ENCODE data around the gene RAB3IP. TPM values are rescaled to one million over a fixed set of nuclear protein-coding genes. Genes with fewer than 3 reads are reported as not detected.

The RAB3IP gene
- total and polyA plus RNA-seq, 2 of the 4 experiments (the other 2 are of a cell fraction) = 1.5 to 2.7 TPM

DNA sequence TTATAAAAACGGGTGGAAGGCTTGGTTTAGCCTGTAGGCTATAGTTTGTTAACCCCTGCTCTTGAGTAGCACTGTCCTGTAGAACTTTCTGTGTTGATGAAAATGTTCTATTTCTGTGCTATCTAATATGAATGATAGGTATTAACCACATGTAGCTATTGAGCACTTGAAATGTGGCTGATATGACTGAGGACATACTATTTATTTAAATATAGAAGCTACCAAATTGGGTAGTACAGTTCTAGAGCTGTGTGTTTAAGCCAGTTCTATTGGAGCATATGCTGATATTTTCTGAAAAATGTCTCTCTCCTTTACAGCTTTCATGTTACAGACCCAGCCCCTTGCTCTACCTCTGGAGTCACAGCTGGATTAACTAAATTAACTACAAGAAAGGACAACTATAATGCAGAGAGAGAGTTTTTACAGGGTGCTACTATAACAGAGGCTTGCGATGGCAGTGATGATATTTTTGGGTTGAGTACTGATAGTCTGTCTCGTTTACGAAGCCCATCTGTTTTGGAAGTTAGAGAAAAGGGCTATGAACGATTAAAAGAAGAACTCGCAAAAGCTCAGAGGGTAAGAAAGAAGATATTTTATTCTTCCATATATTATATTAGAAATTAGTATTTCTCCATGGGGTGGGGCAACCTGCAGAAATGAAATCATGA lies 17.6 kb downstream of the RAB3IP start:
- ChIA-PET CTCF (interaction anchor here (0.6 kb wide), 1 partner anchor 23 kb away, joined by 3 read pairs; no protein-coding TSS in a partner anchor), POLR2A (ENCODE audit: unreplicated experiment) (no interaction called here)
- Histone ChIP-seq H2BK120ac (ENCODE audit: low read depth, low read length) (no peak overlapping the region), H3K56ac (ENCODE audit: extremely low read depth, insufficient read depth, low read length) (no peak overlapping the region), H2AK5ac (ENCODE audit: low read depth, low read length) (no peak overlapping the region), H3K4me1 (ENCODE audit: control insufficient read depth, insufficient read depth, low read length) (no peaks in the 10 kb centered on the region), H3K9me1 (ENCODE audit: insufficient read depth, low read length) (no peaks in the 10 kb centered on the region), H4K8ac (ENCODE audit: low read depth in 2 of 2, low read length in 2 of 2) (no peak overlapping the region), H2BK5ac (ENCODE audit: low read depth, low read length, poor library complexity, severe bottlenecking) (no peak overlapping the region), H3K4ac (ENCODE audit: low read depth, low read length) (no peak overlapping the region), H3K14ac (replicated peaks; ENCODE audit: low read depth, low read length) (no peak overlapping the region), H4K20me1 (ENCODE audit: insufficient read depth, low read length) (no peaks in the 10 kb centered on the region), H3K23ac (ENCODE audit: low read depth, low read length) (no peak overlapping the region), H2BK20ac (ENCODE audit: low read depth, low read length) (no peak overlapping the region), H4K91ac (ENCODE audit: insufficient read depth, low read depth, low read length) (no peak overlapping the region), H3K27me3 (ENCODE audit: control insufficient read depth, insufficient read depth, low read length) (no peaks in the 10 kb centered on the region), H3K9ac (ENCODE audit: low read depth, low read length) (no peak overlapping the region), H3K27ac (ENCODE audit: insufficient read depth, low read length) (no peak overlapping the region), H2BK15ac (ENCODE audit: low read depth, low read length) (no peak overlapping the region), H3K36me3 (ENCODE audit: control insufficient read depth, insufficient read depth, low read length) (no peaks in the 10 kb centered on the region), H4K5ac (ENCODE audit: low read depth, low read length) (no peak overlapping the region), H3K4me2 (ENCODE audit: low read depth, low read length) (no peak overlapping the region), H2AK9ac (replicated peaks; ENCODE audit: low read depth, low read length, poor library complexity) (no peak overlapping the region), H3K79me1 (ENCODE audit: low read depth in 1 of 2, low read length in 2 of 2) (no peaks in the 10 kb centered on the region), H3K4me3 (ENCODE audit: insufficient read depth, low read depth, low read length) (no peak overlapping the region), H3K9me3 (ENCODE audit: control insufficient read depth, insufficient read depth, low read length) (no peaks in the 10 kb centered on the region), H3K18ac (ENCODE audit: low read depth, low read length) (no peak overlapping the region), H2AFZ (replicated peaks; ENCODE audit: low read length, poor library complexity) (no peak overlapping the region)
- intact Hi-C loops (cut with micrococcal nuclease) (no loop called here), in situ Hi-C loops (cut with MboI; ENCODE audit: low sequenced_read_pairs) (no loop called here), dilution Hi-C loops (cut with HindIII; ENCODE audit: low sequenced_read_pairs, unreplicated experiment) (no loop called here)
- ATAC-seq (ENCODE audit: low read depth) (no peak), DNase-seq (no peak)
- BruUV-seq (replicated peaks) = no TSS peak
- TF ChIP-seq MAFK (IDR thresholded peaks at IDR 0.05; ENCODE audit: low read depth, low read length) (no peak), RFX5 (IDR thresholded peaks at IDR 0.05; ENCODE audit: low read depth, low read length) (no peak), POLR2A (IDR thresholded peaks at IDR 0.05; ENCODE audit: low read depth, low read length) (no peak), MAZ (IDR thresholded peaks at IDR 0.05; ENCODE audit: borderline replicate concordance, low read depth, low read length) (no peak), FOS (IDR thresholded peaks at IDR 0.05; ENCODE audit: low read depth, low read length) (no peak), BHLHE40 (IDR thresholded peaks at IDR 0.05; ENCODE audit: low read depth, low read length) (no peak), SMC3 (IDR thresholded peaks at IDR 0.05; ENCODE audit: low read depth, low read length) (no peak), NFE2L2 (IDR thresholded peaks at IDR 0.05; ENCODE audit: low read depth, low read length) (no peak), CEBPB (IDR thresholded peaks at IDR 0.05; ENCODE audit: low read depth, low read length) (no peak), MXI1 (IDR thresholded peaks at IDR 0.05; ENCODE audit: borderline replicate concordance, low read depth, low read length) (no peak), RCOR1 (IDR thresholded peaks at IDR 0.05; ENCODE audit: insufficient replicate concordance, low read length) (no peak), CHD1 (IDR thresholded peaks at IDR 0.05; ENCODE audit: low read depth, low read length) (no peak), RAD21 (IDR thresholded peaks at IDR 0.05; ENCODE audit: low read length) (no peak)
- TF ChIP-seq, protein P1, sequence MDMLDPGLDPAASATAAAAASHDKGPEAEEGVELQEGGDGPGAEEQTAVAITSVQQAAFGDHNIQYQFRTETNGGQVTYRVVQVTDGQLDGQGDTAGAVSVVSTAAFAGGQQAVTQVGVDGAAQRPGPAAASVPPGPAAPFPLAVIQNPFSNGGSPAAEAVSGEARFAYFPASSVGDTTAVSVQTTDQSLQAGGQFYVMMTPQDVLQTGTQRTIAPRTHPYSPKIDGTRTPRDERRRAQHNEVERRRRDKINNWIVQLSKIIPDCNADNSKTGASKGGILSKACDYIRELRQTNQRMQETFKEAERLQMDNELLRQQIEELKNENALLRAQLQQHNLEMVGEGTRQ (IDR thresholded peaks at IDR 0.05; ENCODE audit: low read depth, low read length) = no peak
- TF ChIP-seq, protein P2, sequence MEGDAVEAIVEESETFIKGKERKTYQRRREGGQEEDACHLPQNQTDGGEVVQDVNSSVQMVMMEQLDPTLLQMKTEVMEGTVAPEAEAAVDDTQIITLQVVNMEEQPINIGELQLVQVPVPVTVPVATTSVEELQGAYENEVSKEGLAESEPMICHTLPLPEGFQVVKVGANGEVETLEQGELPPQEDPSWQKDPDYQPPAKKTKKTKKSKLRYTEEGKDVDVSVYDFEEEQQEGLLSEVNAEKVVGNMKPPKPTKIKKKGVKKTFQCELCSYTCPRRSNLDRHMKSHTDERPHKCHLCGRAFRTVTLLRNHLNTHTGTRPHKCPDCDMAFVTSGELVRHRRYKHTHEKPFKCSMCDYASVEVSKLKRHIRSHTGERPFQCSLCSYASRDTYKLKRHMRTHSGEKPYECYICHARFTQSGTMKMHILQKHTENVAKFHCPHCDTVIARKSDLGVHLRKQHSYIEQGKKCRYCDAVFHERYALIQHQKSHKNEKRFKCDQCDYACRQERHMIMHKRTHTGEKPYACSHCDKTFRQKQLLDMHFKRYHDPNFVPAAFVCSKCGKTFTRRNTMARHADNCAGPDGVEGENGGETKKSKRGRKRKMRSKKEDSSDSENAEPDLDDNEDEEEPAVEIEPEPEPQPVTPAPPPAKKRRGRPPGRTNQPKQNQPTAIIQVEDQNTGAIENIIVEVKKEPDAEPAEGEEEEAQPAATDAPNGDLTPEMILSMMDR (conservative IDR thresholded peaks at IDR 0.05; ENCODE audit: low read depth, low read length) = no peak
- TF ChIP-seq, protein P3, sequence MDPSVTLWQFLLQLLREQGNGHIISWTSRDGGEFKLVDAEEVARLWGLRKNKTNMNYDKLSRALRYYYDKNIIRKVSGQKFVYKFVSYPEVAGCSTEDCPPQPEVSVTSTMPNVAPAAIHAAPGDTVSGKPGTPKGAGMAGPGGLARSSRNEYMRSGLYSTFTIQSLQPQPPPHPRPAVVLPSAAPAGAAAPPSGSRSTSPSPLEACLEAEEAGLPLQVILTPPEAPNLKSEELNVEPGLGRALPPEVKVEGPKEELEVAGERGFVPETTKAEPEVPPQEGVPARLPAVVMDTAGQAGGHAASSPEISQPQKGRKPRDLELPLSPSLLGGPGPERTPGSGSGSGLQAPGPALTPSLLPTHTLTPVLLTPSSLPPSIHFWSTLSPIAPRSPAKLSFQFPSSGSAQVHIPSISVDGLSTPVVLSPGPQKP (IDR thresholded peaks at IDR 0.05; ENCODE audit: borderline replicate concordance, low read depth, low read length) = no peak
- no CpG with 5 or more reads among the region's 6 CpGs for WGBS, 2 experiments (ENCODE audit: extremely low coverage in 2 of 2, insufficient read length in 1 of 2)
